Activated CD8-positive, alpha-beta memory T cell treated with anti-CD3 and anti-CD28 coated beads for 24 hours (primary cell): Measurements from ENCODE around the gene APOBEC3G.
"Not testable (repeated sequence)": the region's sequence is repeated elsewhere in the genome, so short reads cannot be mapped to it uniquely, and the experiment has no call there.

Source experiments
- DNase-seq: peaks from one replicate; pipeline ENCODE4 v3.0.0-alpha.2; 2020

APOBEC3G gene

DNA sequence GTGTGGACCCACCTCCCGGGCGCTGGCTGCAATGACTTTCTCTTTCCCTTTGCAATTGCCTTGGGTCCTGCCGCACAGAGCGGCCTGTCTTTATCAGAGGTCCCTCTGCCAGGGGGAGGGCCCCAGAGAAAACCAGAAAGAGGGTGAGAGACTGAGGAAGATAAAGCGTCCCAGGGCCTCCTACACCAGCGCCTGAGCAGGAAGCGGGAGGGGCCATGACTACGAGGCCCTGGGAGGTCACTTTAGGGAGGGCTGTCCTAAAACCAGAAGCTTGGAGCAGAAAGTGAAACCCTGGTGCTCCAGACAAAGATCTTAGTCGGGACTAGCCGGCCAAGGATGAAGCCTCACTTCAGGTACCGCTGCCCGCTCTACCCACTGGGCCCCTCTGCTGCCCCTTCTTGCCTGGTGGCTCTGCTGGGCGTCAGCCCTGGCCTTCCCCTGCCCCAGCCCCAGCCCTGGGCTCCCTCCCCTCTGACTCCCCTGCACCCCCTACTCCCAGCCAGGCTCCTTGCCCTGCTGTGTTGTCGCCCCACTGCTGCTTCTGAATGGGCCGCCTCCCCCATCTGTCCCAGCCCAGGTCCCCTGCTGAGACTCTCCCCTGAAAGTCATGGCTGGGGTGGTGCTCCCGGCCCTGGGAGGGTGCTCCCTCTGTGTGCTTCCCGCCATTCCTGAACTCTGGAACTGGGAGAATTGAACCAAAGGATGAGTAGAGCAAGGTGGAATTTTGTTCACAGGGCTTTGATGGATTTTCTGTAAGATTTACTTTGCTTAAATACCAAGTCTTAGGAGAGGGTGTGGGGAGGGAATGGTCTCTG, at the start of gene APOBEC3G:
Gene APOBEC3G (plus strand): TSS at position 250 of the 815 bp plus-strand sequence. CDS start 87 bp downstream, at position 337.
- peak; percentile 85 for DNase-seq

DNA sequence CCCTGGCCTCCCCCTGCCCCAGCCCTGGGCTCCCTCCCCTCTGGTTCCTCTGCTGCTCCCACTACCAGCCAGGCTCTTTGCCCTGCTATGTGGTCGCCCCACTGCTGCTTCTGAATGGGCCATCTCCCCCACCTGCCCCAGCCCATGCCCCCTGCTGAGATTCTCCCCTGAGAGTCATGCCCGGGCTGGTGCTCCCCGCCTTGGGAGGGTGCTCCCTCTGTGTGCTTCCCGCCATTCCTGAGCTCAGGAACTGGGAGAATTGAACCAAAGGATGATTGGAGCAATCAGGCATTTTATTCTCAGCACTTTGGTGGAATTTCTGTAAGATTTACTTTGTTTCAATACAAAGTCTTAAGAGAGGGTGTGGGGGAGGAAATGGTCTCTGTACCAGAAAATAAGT, 49.4 kb upstream of the APOBEC3G start:
- no peak for DNase-seq

DNA sequence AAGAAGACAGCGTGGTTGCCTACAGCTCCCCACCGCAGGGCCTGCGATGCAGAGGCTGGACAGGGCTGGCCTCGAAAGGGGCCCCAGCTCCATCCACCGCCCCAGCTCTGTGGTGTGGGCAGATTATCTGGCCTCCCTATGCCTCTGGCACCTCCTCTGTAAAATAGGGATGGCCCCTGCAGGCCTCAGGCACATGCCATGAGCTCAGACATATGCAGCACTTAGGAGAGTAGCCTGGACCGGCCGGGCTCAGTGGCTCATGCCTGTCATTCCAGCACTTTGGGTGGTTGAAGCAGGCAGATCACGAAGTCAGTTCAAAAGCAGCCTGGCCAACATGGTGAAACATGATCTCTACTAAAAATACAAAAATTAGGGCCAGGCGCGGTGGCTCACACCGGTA, 48.8 kb upstream of the APOBEC3G start:
- no peak for DNase-seq

DNA sequence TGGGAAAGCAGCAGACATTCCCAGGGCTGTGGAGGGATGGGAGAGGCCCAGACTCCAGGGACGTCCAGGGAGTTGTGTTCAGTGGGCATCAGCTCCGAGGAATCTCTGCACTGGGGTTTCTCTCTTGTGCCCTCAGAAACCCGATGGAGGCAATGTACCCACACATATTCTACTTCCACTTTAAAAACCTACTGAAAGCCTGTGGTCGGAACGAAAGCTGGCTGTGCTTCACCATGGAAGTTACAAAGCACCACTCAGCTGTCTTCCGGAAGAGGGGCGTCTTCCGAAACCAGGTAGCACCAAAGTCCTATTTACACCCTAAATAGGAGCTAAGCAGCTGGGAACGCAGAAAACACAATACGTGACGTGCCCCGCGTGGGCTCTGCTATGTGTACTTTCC, 47.8 kb upstream of the APOBEC3G start:
- DNase-seq, result no peak

DNA sequence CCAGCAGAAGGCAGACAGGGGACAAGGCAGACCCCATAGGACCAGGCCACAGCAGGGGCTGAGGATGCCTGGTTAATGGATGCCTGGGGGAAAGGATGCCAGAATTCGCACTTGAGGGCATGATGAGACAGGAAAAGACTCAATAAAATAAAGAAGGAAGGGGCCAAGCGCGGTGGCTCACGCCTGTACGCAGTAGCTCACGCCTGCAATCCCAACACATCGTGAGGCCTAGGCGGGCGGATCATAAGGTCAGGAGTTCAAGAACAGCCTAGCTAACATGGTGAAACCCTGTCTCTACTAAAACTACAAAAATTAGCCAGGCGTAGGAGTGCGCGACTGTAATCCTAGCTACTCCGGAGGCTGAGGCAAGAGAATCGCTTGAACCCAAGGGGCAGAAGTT, 46.4 kb upstream of the APOBEC3G start:
- DNase-seq, result no peak

DNA sequence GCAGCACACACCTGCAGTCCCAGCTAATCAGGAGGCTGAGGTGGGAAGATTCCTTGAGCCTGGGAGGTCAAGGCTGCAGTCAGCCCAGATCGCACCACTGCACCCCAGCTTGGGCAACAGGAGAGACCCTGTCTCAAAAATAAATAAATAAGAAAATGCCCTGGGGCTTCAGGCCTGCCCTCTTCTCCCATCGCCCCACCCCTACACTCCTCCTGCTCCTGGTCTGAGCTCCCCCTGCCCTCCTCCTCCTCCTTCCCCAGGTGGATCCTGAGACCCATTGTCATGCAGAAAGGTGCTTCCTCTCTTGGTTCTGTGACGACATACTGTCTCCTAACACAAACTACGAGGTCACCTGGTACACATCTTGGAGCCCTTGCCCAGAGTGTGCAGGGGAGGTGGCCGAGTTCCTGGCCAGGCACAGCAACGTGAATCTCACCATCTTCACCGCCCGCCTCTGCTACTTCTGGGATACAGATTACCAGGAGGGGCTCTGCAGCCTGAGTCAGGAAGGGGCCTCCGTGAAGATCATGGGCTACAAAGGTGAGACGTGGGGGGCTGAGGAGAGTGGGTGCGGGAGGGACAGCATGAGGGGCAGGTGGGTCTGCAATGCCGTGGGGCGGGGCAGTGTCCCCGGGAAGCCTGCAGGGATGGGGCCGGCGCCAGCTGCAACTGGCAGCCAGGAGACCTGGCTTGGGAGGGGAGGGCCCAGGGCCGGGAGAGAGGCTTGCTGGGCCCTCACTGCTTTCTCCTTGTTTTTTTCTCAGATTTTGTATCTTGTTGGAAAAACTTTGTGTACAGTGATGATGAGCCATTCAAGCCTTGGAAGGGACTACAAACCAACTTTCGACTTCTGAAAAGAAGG, 45.4 kb upstream of the APOBEC3G start:
- DNase-seq, result not testable (repeated sequence)

DNA sequence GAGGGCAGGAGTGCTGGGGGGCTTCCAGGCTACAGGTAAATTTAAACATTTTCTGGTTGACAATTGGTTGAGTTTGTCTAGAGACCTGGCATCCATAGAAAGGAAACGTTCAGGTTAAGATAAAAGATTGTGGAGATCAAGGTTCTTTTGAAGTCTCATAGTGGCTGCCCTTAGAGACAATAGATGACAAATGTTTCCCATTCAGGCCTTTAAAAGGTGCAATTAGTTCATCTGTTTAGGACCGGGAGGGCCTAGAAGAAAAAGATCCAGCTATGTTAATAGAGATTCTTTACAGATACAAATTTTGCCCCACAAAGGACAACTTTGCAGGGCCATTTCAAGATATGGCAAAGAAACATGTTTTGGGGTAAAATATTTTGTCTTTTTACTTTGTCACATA, 40.0 kb upstream of the APOBEC3G start:
- not testable (repeated sequence) for DNase-seq

DNA sequence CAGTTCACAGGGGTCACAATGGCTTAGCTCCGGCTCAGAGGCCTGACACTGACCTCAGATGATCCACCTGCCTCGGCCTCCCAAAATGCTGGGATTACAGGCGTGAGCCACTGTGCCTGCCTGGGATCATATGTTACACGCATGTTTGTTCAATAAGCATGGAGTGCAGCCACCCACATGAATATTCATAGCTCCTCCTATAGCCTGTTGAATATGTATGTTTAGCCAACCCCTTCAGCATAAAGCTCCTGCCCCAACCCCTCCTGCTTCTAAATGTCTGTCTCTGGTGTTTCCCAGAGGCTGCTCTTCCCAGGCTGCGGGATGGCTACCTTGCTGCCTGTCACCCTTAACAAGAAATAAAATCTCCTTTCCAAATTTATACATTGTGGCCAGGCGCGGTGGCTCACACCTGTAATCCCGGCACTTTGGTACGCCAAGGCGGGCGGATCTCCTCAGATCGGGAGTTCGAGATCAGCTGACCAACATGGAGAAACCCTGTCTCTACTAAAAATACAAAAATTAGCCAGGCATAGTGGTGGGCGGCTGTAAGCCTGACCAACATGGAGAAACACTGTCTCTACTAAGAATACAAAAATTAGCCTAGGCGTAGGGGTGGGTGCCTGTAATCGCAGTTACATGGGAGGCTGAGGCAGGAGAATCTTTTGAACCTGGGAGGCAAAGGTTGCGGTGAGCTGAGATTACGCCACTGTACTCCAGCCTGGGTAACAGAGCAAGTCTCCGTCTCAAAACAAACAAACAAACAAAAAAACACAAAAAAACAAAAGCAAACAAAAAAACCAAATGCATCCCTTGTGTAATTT, 37.6 kb upstream of the APOBEC3G start:
- no peak for DNase-seq

DNA sequence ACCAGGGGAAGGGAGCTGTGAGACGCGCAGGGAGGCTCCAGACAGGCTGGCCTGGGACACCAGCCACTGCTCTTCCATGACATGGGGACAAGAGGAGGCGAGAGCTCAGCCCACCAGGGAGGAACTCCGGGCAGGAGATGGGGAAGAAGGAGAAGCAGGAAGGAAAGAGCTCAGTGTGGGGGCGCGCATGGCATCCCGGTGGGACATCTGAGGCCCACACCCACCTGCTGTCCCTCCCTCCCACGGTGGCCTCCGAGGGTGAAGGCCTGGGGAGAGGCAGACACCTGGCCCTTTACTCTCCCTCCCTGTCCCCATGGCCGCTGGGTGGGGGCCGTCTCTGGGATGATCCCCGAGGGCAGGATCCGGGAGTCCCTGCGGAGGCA, 36.9 kb upstream of the APOBEC3G start:
- DNase-seq, result peak; percentile 73

DNA sequence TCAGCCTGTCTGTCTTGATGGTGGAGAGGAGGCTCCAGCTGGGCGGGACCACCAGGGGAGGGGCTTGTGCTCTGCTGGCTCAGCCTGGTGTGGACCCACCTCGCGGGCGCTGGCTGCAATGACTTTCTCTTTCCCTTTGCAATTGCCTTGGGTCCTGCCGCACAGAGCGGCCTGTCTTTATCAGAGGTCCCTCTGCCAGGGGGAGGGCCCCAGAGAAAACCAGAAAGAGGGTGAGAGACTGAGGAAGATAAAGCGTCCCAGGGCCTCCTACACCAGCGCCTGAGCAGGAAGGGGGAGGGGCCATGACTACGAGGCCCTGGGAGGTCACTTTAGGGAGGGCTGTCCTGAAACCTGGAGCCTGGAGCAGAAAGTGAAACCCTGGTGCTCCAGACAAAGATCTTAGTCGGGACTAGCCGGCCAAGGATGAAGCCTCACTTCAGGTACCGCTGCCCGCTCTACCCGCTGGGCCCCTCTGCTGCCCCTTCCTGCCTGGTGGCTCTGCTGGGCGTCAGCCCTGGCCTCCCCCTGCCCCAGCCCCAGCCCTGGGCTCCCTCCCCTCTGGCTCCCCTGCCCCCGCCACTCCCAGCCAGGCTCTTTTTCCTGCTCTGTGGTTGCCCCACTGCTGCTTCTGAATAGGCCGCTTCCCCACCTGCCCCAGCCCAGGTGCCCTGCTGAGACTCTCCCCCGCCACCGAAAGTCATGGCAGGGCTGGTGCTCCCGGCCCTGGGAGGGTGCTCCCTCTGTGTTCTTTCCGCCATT, 36.4 kb upstream of the APOBEC3G start, which contains the start of gene APOBEC3F:
Gene APOBEC3F (plus strand): TSS at position 327 of the 759 bp plus-strand sequence. CDS start 97 bp downstream, at position 424.
- DNase-seq, result peak; percentile 84

DNA sequence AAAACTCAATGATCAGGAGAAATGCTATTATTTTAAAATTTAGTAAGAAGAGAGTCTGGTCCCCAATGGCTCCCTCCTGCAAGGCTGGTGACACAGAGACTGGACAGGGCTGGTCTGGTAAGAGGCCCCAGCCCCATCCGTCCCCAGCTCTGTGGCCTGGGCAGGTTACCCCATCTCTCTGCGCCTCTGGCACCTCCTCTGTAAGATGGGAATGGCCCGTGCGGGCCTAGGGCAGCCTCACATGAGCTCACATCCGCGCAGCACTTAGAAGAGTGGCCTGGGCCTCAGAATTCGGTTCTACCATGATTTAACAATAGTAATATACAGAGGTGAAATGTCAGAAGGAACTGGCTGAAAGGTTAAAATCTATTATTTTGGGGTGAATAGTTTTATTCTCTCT, 35.2 kb upstream of the APOBEC3G start:
- no peak for DNase-seq

DNA sequence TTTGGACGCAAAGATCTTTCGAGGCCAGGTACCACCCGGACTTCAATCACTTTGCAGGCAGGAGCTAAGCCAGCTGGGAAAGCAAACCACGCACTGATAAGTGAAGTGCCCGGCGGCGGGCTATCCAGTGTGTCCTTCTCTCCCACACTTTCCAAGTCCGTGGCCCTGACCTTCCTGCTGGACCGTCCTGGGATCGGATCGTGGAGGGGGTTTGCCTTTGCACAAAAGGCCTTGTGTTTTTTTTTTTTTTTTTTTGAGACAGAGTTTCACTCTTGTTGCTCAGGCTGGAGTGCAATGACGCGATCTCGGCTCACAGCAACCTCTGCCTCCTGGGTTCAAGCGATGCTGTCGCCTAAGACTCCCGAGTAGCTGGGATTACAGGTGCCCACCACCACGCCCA, 34.0 kb upstream of the APOBEC3G start:
- DNase-seq, result not testable (repeated sequence)

DNA sequence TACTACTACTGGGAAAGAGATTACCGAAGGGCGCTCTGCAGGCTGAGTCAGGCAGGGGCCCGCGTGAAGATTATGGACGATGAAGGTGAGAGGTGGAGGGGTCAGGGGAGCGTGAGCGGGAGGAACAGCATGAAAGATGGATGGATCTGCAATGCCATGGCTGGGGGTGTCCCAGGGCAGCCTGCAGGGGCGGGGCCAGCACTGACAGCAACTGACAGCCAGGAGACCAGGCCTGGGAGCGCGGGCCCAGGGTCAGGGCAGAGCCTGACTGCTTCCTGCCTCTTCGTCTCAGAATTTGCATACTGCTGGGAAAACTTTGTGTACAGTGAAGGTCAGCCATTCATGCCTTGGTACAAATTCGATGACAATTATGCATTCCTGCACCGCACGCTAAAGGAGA, 31.9 kb upstream of the APOBEC3G start:
- DNase-seq, result not testable (repeated sequence)

DNA sequence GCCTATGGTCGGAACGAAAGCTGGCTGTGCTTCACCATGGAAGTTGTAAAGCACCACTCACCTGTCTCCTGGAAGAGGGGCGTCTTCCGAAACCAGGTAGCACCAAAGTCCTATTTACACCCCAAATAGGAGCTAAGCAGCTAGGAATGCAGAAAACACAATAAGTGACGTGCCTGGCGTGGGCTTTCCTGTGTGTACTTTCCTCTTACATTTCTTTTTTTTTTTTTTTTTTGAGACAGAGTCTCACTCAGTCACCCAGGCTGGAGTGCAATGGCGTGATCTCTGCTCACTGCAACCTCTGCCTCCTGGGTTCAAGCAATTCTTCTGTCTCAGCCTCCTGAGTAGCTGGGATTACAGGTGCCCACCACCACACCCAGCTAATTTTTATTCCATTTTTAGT, 27.6 kb upstream of the APOBEC3G start:
- DNase-seq, result not testable (repeated sequence)

DNA sequence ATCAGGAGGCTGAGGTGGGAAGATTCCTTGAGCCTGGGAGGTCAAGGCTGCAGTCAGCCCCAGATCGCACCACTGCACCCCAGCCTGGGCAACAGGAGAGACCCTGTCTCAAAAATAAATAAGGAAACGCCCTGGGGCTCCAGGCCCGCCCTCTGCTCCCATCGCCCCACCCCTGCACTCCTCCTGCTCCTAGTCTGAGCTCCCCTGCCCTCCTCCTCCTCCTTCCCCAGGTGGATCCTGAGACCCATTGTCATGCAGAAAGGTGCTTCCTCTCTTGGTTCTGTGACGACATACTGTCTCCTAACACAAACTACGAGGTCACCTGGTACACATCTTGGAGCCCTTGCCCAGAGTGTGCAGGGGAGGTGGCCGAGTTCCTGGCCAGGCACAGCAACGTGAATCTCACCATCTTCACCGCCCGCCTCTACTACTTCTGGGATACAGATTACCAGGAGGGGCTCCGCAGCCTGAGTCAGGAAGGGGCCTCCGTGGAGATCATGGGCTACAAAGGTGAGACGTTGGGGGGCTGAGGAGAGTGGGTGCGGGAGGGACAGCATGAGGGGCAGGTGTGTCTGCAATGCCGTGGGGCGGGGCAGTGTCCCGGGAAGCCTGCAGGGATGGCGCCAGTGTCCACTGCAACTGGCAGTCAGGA, 25.1 kb upstream of the APOBEC3G start:
- DNase-seq, result not testable (repeated sequence)

DNA sequence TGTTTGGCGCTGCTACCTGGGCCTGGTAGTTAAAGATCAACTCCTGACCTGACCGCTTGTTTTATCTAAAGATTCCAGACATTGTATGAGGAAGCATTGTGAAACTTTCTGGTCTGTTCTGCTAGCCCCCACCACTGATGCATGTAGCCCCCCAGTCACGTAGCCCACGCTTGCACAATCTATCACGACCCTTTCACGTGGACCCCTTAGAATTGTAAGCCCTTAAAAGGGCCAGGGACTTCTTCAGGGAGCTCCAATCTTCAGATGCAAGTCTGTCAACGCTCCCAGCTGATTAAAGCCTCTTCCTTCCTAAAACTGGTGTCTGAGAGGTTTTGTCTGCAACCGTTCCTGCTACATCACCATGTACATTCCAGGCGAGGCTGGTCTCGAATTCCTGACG, 21.4 kb upstream of the APOBEC3G start:
- no peak for DNase-seq

DNA sequence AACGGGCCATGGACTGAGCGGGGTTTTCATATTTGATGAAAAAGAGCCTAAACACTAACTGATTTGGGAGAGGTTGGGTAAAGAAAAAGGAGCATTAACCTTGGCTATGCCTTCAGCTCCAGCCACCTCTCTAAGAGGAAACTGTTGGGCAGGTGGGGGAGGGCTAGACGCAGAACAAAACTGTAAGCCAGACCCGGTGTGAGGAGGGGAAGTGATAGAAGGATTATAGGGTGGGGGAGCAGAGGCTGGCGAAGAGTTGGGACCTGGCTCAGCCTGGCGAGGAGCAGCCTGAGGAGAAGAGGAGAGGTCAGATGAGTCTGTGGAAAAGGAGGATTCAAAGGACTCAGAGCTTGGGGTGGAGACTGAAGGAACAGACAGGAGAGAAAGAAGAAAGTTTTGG, 15.8 kb upstream of the APOBEC3G start:
- not testable (repeated sequence) for DNase-seq

DNA sequence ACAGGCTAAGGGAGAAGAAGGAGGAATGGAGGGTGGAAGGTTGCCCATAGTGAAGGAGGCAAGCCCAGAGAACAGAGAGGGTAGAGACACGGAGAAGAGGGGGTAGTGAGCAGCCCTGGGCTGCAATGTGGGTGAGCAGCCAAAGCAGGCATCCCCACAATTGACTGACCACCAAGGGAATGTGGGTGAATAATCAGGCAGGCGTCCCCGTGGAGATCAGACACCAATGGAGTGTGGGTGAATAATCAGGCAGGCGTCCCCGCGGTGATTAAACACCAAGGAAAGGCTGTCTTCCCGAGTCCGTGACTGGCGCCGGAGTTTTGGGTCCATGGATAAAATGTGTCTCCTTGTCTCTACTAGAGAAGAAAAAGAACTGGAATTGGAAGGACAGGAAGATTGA, 15.1 kb upstream of the APOBEC3G start:
- DNase-seq, result not testable (repeated sequence)

DNA sequence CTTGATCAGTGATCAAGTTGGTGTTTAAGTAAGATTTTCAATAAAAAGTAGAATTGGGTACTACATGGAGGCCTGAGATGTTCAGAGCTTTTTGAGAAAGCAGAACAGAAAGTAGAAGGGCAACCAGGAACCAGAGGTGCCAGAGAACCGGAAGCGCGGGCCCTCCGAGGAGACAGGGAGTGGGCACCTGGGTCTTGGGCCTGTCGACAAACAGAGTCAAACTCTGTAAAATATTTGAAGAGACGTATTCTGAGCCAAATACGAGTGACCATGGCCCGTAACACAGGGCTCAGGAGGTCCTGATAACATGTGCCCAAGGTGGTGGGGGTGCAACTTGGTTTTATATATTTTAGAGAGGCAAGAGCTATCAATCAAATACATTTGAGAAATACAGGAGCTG, 13.2 kb upstream of the APOBEC3G start:
- not testable (repeated sequence) for DNase-seq

DNA sequence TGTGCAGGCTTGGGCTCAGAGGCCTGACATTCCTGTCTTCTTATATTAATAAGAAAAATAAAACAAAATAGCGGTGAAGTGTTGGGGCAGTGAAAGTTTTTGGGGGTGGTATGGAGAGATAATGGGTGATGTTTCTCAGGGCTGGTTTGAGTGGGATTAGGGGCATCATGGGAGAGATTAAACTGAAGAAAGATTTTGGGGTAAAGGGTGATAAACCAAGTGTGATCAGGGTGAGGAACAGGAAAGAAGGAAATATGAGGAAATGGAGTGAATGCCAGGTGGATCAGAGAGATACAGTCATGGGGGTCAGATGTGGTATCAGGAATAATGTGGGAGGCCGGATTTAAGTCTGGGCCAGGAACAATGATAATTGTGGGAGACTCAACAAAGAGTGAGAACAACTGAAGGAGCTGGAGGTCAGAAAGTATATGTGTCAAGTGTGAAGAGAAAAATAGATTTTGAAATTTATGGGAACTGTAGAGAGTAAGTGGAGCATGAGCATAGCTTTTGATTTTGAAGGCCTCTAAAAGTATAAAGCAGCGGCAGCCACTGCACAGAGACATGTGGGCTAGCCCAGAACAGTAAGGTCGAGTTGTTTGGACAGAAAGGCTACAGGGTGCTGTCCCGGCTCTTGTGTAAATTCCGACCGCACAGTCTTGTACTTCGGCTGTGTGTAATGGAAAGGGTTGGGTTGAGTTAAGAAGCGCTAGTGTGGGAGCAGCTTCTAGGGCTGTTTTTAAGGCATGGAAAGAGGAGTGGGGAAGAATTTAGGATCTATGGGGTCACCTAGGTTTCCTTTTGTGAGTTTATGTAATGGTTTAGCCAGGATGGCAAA, 10.4 kb upstream of the APOBEC3G start:
- not testable (repeated sequence) for DNase-seq
